ENCODE results near the gene DCTN4. TPM values are rescaled to one million over a fixed set of nuclear protein-coding genes. Genes with fewer than 3 reads are reported as not detected.

The DCTN4 gene
- total RNA-seq, 1 donor from 2014 or later: 71.8 TPM

DNA sequence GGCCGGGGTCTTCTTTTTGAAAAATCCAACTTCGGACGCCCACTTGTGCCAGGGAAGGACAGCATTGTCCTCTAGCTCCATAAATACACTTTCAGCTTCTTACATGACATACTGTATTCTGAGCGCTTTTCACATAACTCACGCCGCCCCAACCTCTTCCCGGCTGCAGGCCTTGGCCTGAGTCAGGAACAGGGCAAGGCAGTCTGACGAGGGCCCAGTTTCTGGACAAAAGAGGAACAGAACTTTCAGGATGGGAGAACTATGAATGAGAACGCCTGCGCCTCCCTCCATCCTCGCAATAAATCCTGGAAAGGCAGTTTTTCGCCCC, 650 bp downstream of the DCTN4 start:
- Histone ChIP-seq H3K27me3 (ENCODE audit: low read depth) (no peaks in the 10 kb centered on the region), H3K9me3 (no peaks in the 10 kb centered on the region), H3K4me1 (peaks cover 53% of the 10 kb centered on the region), H3K4me3 (peak overlapping the region; percentile 76), H3K36me3 (peaks cover 33% of the 10 kb centered on the region), H3K27ac (peak overlapping the region; percentile 94)
- TF ChIP-seq CTCF (IDR thresholded peaks at IDR 0.05): no peak
- DNase-seq (no peak), ATAC-seq (peak; percentile 39 to 40)
- intact Hi-C loops (cut with DNase I): no loop called here

DNA sequence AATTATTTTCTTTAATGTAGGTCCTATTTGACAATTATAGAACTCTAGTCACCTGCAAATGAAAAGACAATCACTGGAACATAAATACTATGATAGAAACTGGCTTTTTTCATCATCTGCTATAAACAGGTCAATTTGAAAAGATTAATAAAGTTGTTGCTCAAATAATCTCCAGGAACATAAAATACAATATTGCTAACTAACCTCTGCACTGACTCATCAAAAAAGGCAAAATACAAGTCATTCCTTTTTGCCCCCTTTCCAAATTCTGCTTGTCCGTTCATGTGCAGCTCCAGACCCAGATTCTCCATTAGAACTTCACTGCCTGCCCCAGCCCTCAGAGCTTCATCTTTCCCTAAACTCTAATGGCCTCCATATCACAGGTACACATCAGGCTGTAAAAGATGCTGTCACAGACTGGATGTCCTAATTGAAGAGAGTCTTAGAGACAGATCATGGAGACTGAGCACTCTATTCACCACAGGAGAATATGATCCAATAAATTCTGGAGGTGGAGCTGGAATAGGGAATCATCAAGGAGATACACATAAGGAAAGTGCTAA, 1.6 kb downstream of the DCTN4 start:
- no peak overlapping the region for H3K27ac ChIP-seq
- peaks cover 45% of the 10 kb centered on the region for H3K4me1 ChIP-seq
- no peak for ATAC-seq

GRCh38 chr5:150753863-150754262, 5.0 kb downstream of the DCTN4 start:
- peaks cover 67% of the 10 kb centered on the region for H3K36me3 ChIP-seq
- ATAC-seq: peak in 1 of 2 donors; percentile 21
- peak overlapping the region; percentile 53 for H3K27ac ChIP-seq
- H3K27me3 ChIP-seq (ENCODE audit: low read depth): no peaks in the 10 kb centered on the region
- no peak overlapping the region for H3K4me3 ChIP-seq
- DNase-seq: no peak
- no peaks in the 10 kb centered on the region for H3K9me3 ChIP-seq
- H3K4me1 ChIP-seq: peaks cover 68% of the 10 kb centered on the region
- no peak for TF ChIP-seq CTCF (IDR thresholded peaks at IDR 0.05)
- intact Hi-C loops (cut with DNase I): no loop called here

More for the DNA sequence above, 1.6 kb downstream of the DCTN4 start:
- TF ChIP-seq CTCF (IDR thresholded peaks at IDR 0.05): no peak
- peaks cover 43% of the 10 kb centered on the region for H3K36me3 ChIP-seq
- peak overlapping the region; percentile 76 for H3K4me3 ChIP-seq
- H3K9me3 ChIP-seq: no peaks in the 10 kb centered on the region
- intact Hi-C loops (cut with DNase I): no loop called here
- DNase-seq: no peak
- no peaks in the 10 kb centered on the region for H3K27me3 ChIP-seq (ENCODE audit: low read depth)

- Histone ChIP-seq H3K27ac (peak overlapping the region; percentile 53), H3K36me3 (peaks cover 69% of the 10 kb centered on the region), H3K4me1 (peaks cover 68% of the 10 kb centered on the region), H3K27me3 (ENCODE audit: low read depth) (no peaks in the 10 kb centered on the region), H3K9me3 (no peaks in the 10 kb centered on the region), H3K4me3 (peak overlapping the region; percentile 9)
- peak; percentile 46 to 60 for ATAC-seq
- intact Hi-C loops (cut with DNase I): no loop called here
- TF ChIP-seq CTCF (IDR thresholded peaks at IDR 0.05): no peak
- DNase-seq: no peak
Measured at GRCh38 chr5:150753463-150753862, 5.4 kb downstream of the DCTN4 start.

DNA sequence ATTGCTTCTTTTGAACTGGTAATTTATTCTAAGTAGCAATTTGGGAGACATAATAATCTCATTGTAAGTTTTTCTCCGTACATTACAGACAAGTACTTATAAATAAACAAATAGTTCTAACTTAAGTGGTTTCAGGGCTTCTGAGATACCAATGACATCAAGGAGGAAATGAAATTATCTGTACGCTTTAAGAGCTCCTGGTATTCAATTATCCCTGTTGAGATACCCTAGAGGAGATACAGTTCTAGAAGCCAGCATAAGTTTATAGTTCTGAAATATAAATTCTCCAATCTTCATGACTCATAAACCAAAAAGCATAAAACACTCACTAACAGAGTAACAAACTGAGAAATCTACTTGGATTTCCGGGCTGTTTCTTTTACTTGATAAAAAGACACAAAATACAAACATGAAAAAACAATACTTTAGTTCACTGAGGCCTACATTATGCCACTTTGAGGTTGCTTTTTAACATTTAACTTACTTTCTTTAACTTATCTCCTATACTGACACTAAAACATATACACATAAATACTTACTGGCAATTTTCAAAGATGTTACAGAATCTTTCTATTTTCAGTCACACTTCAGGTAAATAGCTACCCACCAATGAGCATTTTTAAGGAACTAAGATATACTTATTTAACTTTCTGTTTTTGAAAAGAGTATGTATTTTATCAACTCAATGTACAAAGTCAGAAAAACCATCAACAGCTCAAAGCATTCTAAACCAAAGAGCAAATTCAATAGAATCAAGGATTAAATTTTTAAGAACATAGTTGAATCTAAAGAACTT, 7.5 kb downstream of the DCTN4 start:
- ATAC-seq (peak in 1 of 2 donors; percentile 11), DNase-seq (no peak)
- H3K9me3 ChIP-seq: no peaks in the 10 kb centered on the region
- H3K4me1 ChIP-seq: peaks cover 50% of the 10 kb centered on the region
- H3K4me3 ChIP-seq: no peak overlapping the region
- no peak for TF ChIP-seq CTCF (IDR thresholded peaks at IDR 0.05)
- intact Hi-C loops (cut with DNase I): no loop called here
- peaks cover 67% of the 10 kb centered on the region for H3K36me3 ChIP-seq
- H3K27ac ChIP-seq: peak overlapping the region; percentile 12
- H3K27me3 ChIP-seq (ENCODE audit: low read depth): no peaks in the 10 kb centered on the region

All from lower lobe of right lung (tissue), 2 donors.